Loucy (cell line): Measurements from ENCODE around the gene CC2D2B.

ENCODE experiments used
- H2AFZ ChIP-seq: fragments of 200-600 bp; sonication (generic); 2 replicates; pipeline ENCODE4 v1.6.0; 2016; ENCODE audit warnings: antibody characterized with exemption, mild to moderate bottlenecking, low read length, moderate library complexity
- H3F3A ChIP-seq: fragments of 200-600 bp; 2 replicates; pipeline ENCODE4 v1.6.0; 2016; ENCODE audit warnings: antibody characterized with exemption, low read depth, mild to moderate bottlenecking
- H3K27me3 ChIP-seq: fragments of 200-600 bp; sonication (generic); 2 replicates; pipeline ENCODE4 v1.6.1; 2014; ENCODE audit warnings: low read length, mild to moderate bottlenecking; ENCODE audit not compliant: insufficient read depth, poor library complexity, severe bottlenecking
- H3K36me3 ChIP-seq: fragments of 200-600 bp; sonication (generic); 2 replicates; pipeline ENCODE4 v1.6.1; 2016; ENCODE audit warnings: low read length; ENCODE audit not compliant: insufficient read depth
- H3K4me1 ChIP-seq: fragments of 200-600 bp; sonication (generic); 2 replicates; pipeline ENCODE4 v1.5.1; 2014; ENCODE audit warnings: low read length, mild to moderate bottlenecking; ENCODE audit not compliant: insufficient read depth, poor library complexity, severe bottlenecking
- H3K4me2 ChIP-seq: fragments of 200-600 bp; sonication (generic); 2 replicates; pipeline ENCODE4 v1.6.0; 2014; ENCODE audit warnings: antibody characterized with exemption, low read length, low read depth, mild to moderate bottlenecking; ENCODE audit not compliant: poor library complexity, severe bottlenecking
- H3K4me3 ChIP-seq: fragments of 200-600 bp; sonication (generic); 2 replicates; pipeline ENCODE4 v1.5.1; 2014; ENCODE audit warnings: low read length, mild to moderate bottlenecking, mixed read lengths; ENCODE audit not compliant: poor library complexity, severe bottlenecking
- H3K79me2 ChIP-seq: fragments of 200-600 bp; sonication (generic); 2 replicates; pipeline ENCODE4 v1.6.1; 2014; ENCODE audit warnings: low read length; ENCODE audit not compliant: insufficient read depth
- H3K9ac ChIP-seq: fragments of 200-600 bp; sonication (generic); 2 replicates; pipeline ENCODE4 v1.6.0; 2014; ENCODE audit warnings: mild to moderate bottlenecking, low read depth, low read length, moderate library complexity; ENCODE audit not compliant: poor library complexity, severe bottlenecking
- H3K9me2 ChIP-seq: fragments of 200-600 bp; sonication (generic); replicated peaks from 2 replicates; pipeline ENCODE4 v1.6.1; 2016; ENCODE audit warnings: low read depth, low read length, mixed read lengths
- H3K9me3 ChIP-seq: fragments of 200-600 bp; sonication (generic); 2 replicates; pipeline ENCODE4 v1.6.1; 2014; ENCODE audit warnings: mild to moderate bottlenecking, antibody characterized with exemption, low read length, low read depth; ENCODE audit not compliant: insufficient read depth
- H4K20me1 ChIP-seq: fragments of 200-600 bp; sonication (generic); 2 replicates; pipeline ENCODE4 v1.6.0; 2014; ENCODE audit warnings: antibody characterized with exemption, low read length, mild to moderate bottlenecking; ENCODE audit not compliant: insufficient read depth, poor library complexity, severe bottlenecking
- CTCF ChIP-seq: fragments of 200-600 bp; sonication (generic); conservative IDR thresholded peaks from 2 replicates; pipeline ENCODE4 v1.5.1; 2014; ENCODE audit warnings: mild to moderate bottlenecking, antibody characterized with exemption, low read length
- EZH2phosphoT487 ChIP-seq: fragments of 200-600 bp; IDR thresholded peaks from 2 replicates; pipeline ENCODE4 v1.6.1; 2018; ENCODE audit warnings: antibody characterized with exemption, mild to moderate bottlenecking, moderate library complexity, borderline replicate concordance

The CC2D2B gene

GRCh38 chr10:96034625-96035024, 126.8 kb downstream of the CC2D2B start:
- Histone ChIP-seq H2AFZ (no peak overlapping the region), H3K36me3 (no peaks in the 10 kb centered on the region), H3K4me3 (no peak overlapping the region), H3F3A (no peaks in the 10 kb centered on the region), H3K9me3 (no peaks in the 10 kb centered on the region), H3K27me3 (no peaks in the 10 kb centered on the region), H3K4me2 (no peak overlapping the region), H3K9ac (no peak overlapping the region), H4K20me1 (no peaks in the 10 kb centered on the region), H3K4me1 (no peaks in the 10 kb centered on the region), H3K79me2 (no peaks in the 10 kb centered on the region), H3K9me2 (no peaks in the 10 kb centered on the region)
- no peak for TF ChIP-seq EZH2phosphoT487
- no peak for TF ChIP-seq CTCF

DNA sequence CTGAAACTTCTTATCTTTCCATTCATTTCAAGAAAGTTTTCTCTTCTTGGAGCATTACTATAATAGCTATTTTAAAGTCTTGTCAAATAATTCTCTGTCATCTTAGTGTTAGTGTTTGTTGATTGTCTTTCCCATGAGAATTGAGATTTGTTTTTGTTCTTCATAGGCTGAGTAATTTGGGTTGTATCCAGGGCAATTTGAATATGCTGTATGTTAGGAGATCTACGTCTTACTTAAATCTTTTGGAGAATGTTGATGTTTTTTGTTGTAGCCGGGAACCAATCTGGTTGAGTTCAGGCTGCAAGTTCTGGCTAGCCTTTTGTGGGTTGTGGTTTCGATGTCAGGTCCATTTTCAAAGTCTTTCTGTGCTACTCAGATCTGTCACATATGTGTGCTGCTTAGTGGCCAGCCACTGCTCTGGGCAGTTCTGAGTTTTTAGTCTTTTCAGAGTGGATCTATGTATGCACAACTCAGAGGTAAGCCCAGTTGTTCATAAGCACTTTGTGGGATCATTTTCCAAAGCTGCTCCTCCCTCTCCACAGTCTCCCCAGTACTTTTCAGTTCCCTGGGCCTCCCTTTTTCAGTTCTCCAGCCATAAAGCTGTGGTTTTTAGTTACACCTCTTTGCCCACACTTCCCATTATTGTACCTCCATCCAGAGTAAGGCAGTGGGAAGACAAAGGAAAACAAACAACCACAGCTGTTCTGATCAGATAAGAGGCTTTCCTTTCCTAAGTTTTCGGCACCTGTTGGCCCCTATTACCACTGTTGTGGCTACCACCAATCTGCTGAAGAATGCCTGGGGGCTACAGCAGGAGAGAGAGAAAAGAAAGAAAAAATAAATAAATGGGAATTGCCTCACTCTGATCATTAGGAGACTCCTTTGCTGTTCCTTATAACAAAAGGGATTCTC, 131.0 kb downstream of the CC2D2B start:
- Histone ChIP-seq H3K4me1 (peaks cover 9% of the 10 kb centered on the region), H3K4me3 (no peak overlapping the region), H3K9me2 (no peaks in the 10 kb centered on the region), H3F3A (no peaks in the 10 kb centered on the region), H2AFZ (no peak overlapping the region), H3K36me3 (no peaks in the 10 kb centered on the region), H4K20me1 (no peaks in the 10 kb centered on the region), H3K27me3 (no peaks in the 10 kb centered on the region), H3K79me2 (peaks cover 7% of the 10 kb centered on the region), H3K4me2 (no peak overlapping the region), H3K9me3 (no peaks in the 10 kb centered on the region), H3K9ac (no peak overlapping the region)
- TF ChIP-seq EZH2phosphoT487 (no peak), CTCF (no peak)

DNA sequence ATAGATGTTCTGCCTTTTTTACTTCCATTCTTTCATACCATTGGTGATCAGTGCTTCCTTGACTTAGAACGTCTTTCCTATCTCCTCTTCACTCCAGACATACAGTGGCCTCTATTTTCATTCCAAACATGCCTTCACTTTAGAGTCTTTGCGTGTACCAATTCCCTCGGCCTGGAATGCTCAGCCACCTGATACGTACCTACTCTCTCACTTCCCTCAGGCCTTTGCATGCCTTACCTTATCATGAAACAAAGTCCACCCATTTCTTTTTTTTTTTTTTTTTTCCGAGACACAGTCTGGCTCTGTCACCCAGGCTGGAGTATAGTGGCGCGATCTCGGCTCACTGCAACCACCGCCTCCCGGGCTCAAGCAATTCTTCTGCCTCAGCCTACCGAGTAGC, 133.4 kb downstream of the CC2D2B start:
- H4K20me1 ChIP-seq: peaks cover 23% of the 10 kb centered on the region
- no peak for TF ChIP-seq EZH2phosphoT487
- H3K4me2 ChIP-seq: no peak overlapping the region
- no peak overlapping the region for H3K4me3 ChIP-seq
- H3K9ac ChIP-seq: no peak overlapping the region
- H3K9me2 ChIP-seq: no peaks in the 10 kb centered on the region
- no peaks in the 10 kb centered on the region for H3K36me3 ChIP-seq
- peaks cover 31% of the 10 kb centered on the region for H3K79me2 ChIP-seq
- peaks cover 26% of the 10 kb centered on the region for H3K4me1 ChIP-seq
- H3K27me3 ChIP-seq: no peaks in the 10 kb centered on the region
- no peaks in the 10 kb centered on the region for H3F3A ChIP-seq
- H2AFZ ChIP-seq: no peak overlapping the region
- H3K9me3 ChIP-seq: no peaks in the 10 kb centered on the region
